Measurements from ENCODE around the gene ACBD7.

DNA sequence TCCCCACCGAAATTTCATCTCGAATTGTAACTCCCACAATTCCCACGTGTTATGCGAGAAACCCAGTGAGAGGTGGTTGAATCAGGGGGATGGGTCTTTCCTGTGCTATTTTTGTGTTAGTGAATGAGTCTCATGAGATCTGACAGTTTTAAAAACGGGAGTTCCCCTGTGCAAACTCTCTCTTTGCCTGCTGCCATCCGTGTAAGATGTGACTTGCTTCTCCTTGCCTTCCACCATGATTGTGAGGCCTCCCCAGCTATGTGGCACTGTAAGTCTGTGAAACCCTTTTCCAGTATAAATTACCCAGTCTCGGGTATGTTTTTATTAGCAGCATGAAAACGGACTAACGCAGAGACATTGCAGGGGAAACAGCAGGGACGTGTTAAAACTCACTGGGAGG is 50.2 kb downstream of the ACBD7 start:
- TF ChIP-seq, protein P1, sequence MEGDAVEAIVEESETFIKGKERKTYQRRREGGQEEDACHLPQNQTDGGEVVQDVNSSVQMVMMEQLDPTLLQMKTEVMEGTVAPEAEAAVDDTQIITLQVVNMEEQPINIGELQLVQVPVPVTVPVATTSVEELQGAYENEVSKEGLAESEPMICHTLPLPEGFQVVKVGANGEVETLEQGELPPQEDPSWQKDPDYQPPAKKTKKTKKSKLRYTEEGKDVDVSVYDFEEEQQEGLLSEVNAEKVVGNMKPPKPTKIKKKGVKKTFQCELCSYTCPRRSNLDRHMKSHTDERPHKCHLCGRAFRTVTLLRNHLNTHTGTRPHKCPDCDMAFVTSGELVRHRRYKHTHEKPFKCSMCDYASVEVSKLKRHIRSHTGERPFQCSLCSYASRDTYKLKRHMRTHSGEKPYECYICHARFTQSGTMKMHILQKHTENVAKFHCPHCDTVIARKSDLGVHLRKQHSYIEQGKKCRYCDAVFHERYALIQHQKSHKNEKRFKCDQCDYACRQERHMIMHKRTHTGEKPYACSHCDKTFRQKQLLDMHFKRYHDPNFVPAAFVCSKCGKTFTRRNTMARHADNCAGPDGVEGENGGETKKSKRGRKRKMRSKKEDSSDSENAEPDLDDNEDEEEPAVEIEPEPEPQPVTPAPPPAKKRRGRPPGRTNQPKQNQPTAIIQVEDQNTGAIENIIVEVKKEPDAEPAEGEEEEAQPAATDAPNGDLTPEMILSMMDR (IDR thresholded peaks at IDR 0.05; ENCODE audit: borderline replicate concordance, extremely low read depth, low read length, poor library complexity, severe bottlenecking), result no peak
- no peak for TF ChIP-seq EZH2 (IDR thresholded peaks at IDR 0.05; ENCODE audit: borderline replicate concordance, low read depth, low read length, severe bottlenecking)

All from DND-41 (cell line).